Keratinocyte (primary cell): Measurements from ENCODE around the gene AMBP. TPM values are rescaled to one million over a fixed set of nuclear protein-coding genes. Genes with fewer than 3 reads are reported as not detected.

Experiments used
- DNase-seq: peaks from one replicate; pipeline ENCODE4 v3.0.0-alpha.2; 2011; ENCODE audit warnings: low read depth, missing footprints, low spot score
- FAIRE-seq: peaks from 2 replicates; lab custom pipeline; 2011; peaks lifted over from hg19 to GRCh38; lab: Jason Lieb, UNC
- H2AFZ ChIP-seq: 2 replicates; pipeline ENCODE4 v1.6.0; 2012; ENCODE audit warnings: low read length, control low read depth, inconsistent platforms; ENCODE audit not compliant: control insufficient read depth
- H3K27ac ChIP-seq: 2 replicates; pipeline ENCODE4 v1.5.1; 2011; ENCODE audit warnings: low read length; ENCODE audit not compliant: control insufficient read depth, insufficient read depth
- H3K27me3 ChIP-seq: 3 replicates; pipeline ENCODE4 v1.6.0; 2011; ENCODE audit warnings: low read length; ENCODE audit not compliant: control insufficient read depth, insufficient read depth; ENCODE audit errors: extremely low read depth
- H3K36me3 ChIP-seq, 2 experiments: 2 replicates in 1 of 2; 3 replicates in 1 of 2; pipeline ENCODE4 v1.5.1; 2011; ENCODE audit warnings: low read length in 2 of 2, mild to moderate bottlenecking in 1 of 2; ENCODE audit not compliant: control insufficient read depth in 2 of 2, insufficient read depth in 2 of 2; ENCODE audit errors: extremely low read depth in 1 of 2
- H3K4me1 ChIP-seq: 3 replicates; pipeline ENCODE4 v1.5.1; 2011; ENCODE audit warnings: low read length; ENCODE audit not compliant: control insufficient read depth, insufficient read depth; ENCODE audit errors: extremely low read depth
- H3K4me2 ChIP-seq: 3 replicates; pipeline ENCODE4 v1.6.0; 2011; ENCODE audit warnings: low read depth, low read length; ENCODE audit not compliant: control insufficient read depth, insufficient read depth; ENCODE audit errors: extremely low read depth
- H3K4me3 ChIP-seq, 3 experiments: fragments of 200-600 bp in 1 of 3; sonication (generic) in 1 of 3; 2 replicates in 2 of 3; 3 replicates in 1 of 3; pipeline ENCODE4 v1.5.1; 2011 to 2016; ENCODE audit warnings: low read length in 3 of 3, mild to moderate bottlenecking in 3 of 3, control low read depth in 2 of 3, inconsistent platforms in 1 of 3, low read depth in 1 of 3, mixed read lengths in 1 of 3, mixed run types in 1 of 3, moderate library complexity in 1 of 3; ENCODE audit not compliant: control insufficient read depth in 2 of 3, insufficient read depth in 2 of 3; ENCODE audit errors: extremely low read depth in 1 of 3
- H3K79me2 ChIP-seq: 2 replicates; pipeline ENCODE4 v1.6.0; 2012; ENCODE audit warnings: low read length; ENCODE audit not compliant: control insufficient read depth, insufficient read depth
- H3K9ac ChIP-seq: 3 replicates; pipeline ENCODE4 v1.6.0; 2011; ENCODE audit warnings: low read length; ENCODE audit not compliant: control insufficient read depth, insufficient read depth; ENCODE audit errors: extremely low read depth
- H3K9me1 ChIP-seq: 3 replicates; pipeline ENCODE4 v1.6.0; 2011; ENCODE audit warnings: low read length; ENCODE audit not compliant: control insufficient read depth, insufficient read depth; ENCODE audit errors: extremely low read depth
- H3K9me3 ChIP-seq: 2 replicates; pipeline ENCODE4 v1.5.1; 2012; ENCODE audit warnings: low read depth, low read length; ENCODE audit not compliant: control insufficient read depth
- H4K20me1 ChIP-seq: 3 replicates; pipeline ENCODE4 v1.6.0; 2011; ENCODE audit warnings: low read length; ENCODE audit not compliant: control insufficient read depth, insufficient read depth; ENCODE audit errors: extremely low read depth
- CTCF ChIP-seq, 3 experiments: IDR thresholded peaks in 1 of 3; conservative IDR thresholded peaks in 1 of 3; optimal IDR thresholded peaks in 1 of 3; 2 replicates in 2 of 3; 3 replicates in 1 of 3; pipeline versions ENCODE3 to v1.5.1; 2011; ENCODE audit warnings: low read length in 3 of 3, mild to moderate bottlenecking in 3 of 3, moderate library complexity in 2 of 3, control low read depth in 1 of 3, inconsistent platforms in 1 of 3; ENCODE audit not compliant: insufficient read depth in 2 of 3; ENCODE audit errors: extremely low read depth in 1 of 3
- EZH2 ChIP-seq: IDR thresholded peaks from one replicate; pipeline ENCODE4 v1.6.1; 2012; ENCODE audit warnings: inconsistent platforms, mild to moderate bottlenecking, low read length, moderate library complexity
- dilution Hi-C: fragments of 300-500 bp; cut with MboI; formaldehyde crosslinking; loops from one replicate; pipeline ENCODE4 v1.7.0; 2020; ENCODE audit warnings: low sequenced_read_pairs; ENCODE audit not compliant: extremely low pct_ligation_motif_present
- polyA plus RNA-seq, 5 experiments: library from polyadenylated mRNA; depleted of rRNA in 3 of 5; stranded (reverse) in 3 of 5; stranded (forward) in 1 of 5; unstranded in 1 of 5; fragments of >200 nt; gene quantifications; 1 replicate in 1 of 5; 2 replicates in 3 of 5; 3 replicates in 1 of 5; pipeline versions ENCODE4 v1.2.1 to v1.2.3, GENCODE V29; 2011 to 2012; ENCODE audit warnings: missing spikeins in 2 of 5, low read depth in 1 of 5, low replicate concordance in 1 of 5

The AMBP gene
- polyA plus RNA-seq, 1 donor (not counting 4 experiments of a cell fraction or from before 2014, with no cell fraction given): not detected

DNA sequence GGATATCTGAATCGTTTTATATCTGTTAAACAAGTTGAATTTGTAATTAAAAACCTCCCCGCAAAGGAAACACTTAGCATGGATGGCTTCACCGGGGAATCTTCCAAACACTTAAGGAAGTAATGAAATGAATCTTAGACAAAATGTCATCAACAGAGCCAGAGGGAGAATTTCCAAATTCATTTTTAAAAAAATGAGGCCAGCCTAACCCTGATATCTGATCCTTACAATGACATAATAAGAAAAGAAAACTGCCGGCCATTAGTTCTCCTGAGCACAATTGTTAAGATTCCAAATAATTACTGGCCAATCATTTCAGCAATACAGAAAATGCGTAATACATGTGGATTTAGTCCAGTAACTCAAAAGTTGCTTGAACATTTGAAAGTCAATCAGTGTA lies 27.1 kb upstream of the AMBP start:
- FAIRE-seq (no peak), DNase-seq (no peak)
- Histone ChIP-seq H3K4me3 (no peak overlapping the region), H3K4me1 (peaks cover under 1% of the 10 kb centered on the region), H2AFZ (no peak overlapping the region), H3K27me3 (no peaks in the 10 kb centered on the region), H3K9me1 (no peaks in the 10 kb centered on the region), H3K36me3 (no peaks in the 10 kb centered on the region), H3K9ac (no peak overlapping the region), H3K4me2 (no peak overlapping the region), H4K20me1 (no peaks in the 10 kb centered on the region), H3K9me3 (peaks cover 3% of the 10 kb centered on the region), H3K27ac (no peak overlapping the region), H3K79me2 (no peaks in the 10 kb centered on the region)
- TF ChIP-seq CTCF (optimal IDR thresholded peaks at IDR 0.05 in 1 of 3, IDR thresholded peaks at IDR 0.05 in 1 of 3, conservative IDR thresholded peaks at IDR 0.05 in 1 of 3; ENCODE audit: extremely low read depth in 1 of 3, insufficient read depth in 2 of 3, low read length in 3 of 3): no peak
- no peak for TF ChIP-seq EZH2
- dilution Hi-C loops: no loop called here

GRCh38 chr9:114102484-114102883 lies 24.4 kb upstream of the AMBP start:
- Histone ChIP-seq H2AFZ (no peak overlapping the region), H3K27ac (no peak overlapping the region), H3K9me3 (peaks cover 3% of the 10 kb centered on the region), H3K9ac (no peak overlapping the region), H3K27me3 (peaks cover 13% of the 10 kb centered on the region), H3K79me2 (no peaks in the 10 kb centered on the region), H3K4me1 (peaks cover 4% of the 10 kb centered on the region), H3K36me3 (no peaks in the 10 kb centered on the region), H3K4me3 (no peak overlapping the region), H4K20me1 (no peaks in the 10 kb centered on the region), H3K4me2 (no peak overlapping the region), H3K9me1 (no peaks in the 10 kb centered on the region)
- TF ChIP-seq EZH2 (no peak), CTCF (optimal IDR thresholded peaks at IDR 0.05 in 1 of 3, IDR thresholded peaks at IDR 0.05 in 1 of 3, conservative IDR thresholded peaks at IDR 0.05 in 1 of 3; ENCODE audit: extremely low read depth in 1 of 3, insufficient read depth in 2 of 3, low read length in 3 of 3) (no peak)
- no peak for FAIRE-seq
- dilution Hi-C loops: no loop called here
- DNase-seq: no peak
